ENCODE data around the gene OR56A5.
"Not testable (repeated sequence)": the region's sequence is repeated elsewhere in the genome, so short reads cannot be mapped to it uniquely, and the experiment has no call there.

The OR56A5 gene

DNA sequence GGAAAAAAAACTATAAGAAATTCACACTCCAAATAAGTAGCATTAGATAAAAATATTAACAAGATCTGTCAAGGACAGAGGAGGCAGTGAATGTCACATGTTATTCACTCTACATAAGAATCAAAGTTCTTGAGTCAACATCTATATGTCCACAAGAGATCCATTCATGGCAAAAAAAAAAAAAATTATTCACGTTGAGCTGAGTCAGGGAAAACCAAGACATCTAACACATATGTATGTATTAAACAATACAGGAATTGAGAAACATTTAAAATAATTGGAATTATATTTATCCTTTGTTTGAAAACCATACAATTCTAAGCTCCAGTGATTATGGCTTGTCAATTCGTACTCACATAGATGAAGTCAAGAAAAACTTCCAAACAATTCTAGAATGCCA is 1.3 kb downstream of the OR56A5 start:
- no peak for TF ChIP-seq ZNF274 (IDR thresholded peaks at IDR 0.05; ENCODE audit: low read depth, low read length)
- no peak overlapping the region for H3K4me3 ChIP-seq (ENCODE audit: low read length)

DNA sequence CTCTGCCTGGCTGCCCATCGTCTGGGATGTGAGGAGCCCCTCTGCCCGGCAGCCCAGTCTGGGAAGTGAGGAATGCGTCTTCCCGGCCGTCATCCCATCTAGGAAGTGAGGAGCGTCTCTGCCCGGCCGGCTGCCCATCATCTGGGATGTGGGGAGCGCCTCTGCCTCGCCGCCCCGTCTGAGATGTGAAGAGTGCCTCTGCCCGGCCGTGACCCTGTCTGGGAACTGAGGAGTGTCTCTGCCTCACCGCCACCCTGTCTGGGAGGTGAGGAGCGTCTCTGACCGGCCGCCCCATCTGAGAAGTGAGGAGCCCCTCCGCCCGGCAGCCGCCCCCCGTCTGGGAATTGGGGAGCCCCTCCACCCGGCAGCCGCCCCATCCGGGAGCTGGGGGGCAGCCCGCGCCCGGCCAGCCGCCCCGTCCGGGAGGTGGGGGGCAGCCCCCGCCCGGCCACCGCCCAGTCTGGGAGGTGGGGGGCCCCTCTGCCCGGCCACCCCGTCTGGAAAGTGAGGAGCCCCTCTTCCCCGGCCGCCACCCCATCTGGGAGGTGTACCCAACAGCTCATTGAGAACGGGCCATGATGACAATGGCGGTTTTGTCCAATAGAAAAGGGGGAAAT is 7.5 kb downstream of the OR56A5 start:
- not testable (repeated sequence) for H3K4me3 ChIP-seq (ENCODE audit: low read length)

DNA sequence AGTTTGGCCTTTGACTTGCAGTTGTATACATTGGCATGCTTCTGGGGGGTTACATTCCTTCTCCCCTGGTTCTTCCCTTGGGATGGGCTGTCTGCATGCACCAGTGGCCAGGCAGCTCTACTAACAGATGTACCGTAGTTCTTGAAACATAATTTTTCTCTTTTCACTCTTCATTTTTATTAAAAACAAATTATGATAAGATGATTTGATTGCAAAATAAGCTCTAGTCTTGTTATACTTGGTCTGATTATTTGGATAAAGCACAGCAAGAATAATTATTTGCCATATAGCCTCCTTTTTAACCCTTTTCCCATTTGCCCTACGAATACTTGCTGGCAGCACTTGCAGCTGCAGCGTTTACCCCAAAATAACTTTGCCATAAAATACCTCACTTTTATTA is 12.7 kb downstream of the OR56A5 start:
- no peak overlapping the region for H3K4me3 ChIP-seq (ENCODE audit: low read length)
- no peak for TF ChIP-seq ZNF274 (IDR thresholded peaks at IDR 0.05; ENCODE audit: low read depth, low read length)

DNA sequence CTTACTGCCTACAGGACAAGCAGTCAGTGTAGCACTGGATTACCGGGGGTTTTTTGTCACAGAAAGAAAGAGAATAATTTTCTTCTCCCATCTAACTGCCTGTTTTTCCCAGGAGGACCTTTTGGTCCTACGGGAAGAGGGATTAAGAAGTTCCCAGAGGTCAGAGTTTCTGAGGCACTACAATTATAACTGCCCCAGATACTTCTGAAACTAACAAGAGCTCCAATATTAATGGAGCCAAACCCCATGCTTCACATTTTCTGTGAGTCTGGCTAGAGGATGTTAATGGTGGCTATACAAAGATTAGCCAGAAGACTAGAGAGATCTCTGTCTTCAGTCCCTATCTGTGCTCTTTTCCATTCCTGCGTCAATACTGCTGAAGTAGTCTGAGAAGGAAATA is 26.3 kb downstream of the OR56A5 start, which contains the start of gene OR56A3:
OR56A3 (plus strand) TSS at position 301 of the 400 bp plus-strand sequence. CDS start 5,096 bp downstream, outside the sequence.
- TF ChIP-seq ZNF274 (IDR thresholded peaks at IDR 0.05; ENCODE audit: low read depth, low read length), result no peak
- no peak within 1 kb of the TSS for H3K4me3 ChIP-seq (ENCODE audit: low read length)

DNA sequence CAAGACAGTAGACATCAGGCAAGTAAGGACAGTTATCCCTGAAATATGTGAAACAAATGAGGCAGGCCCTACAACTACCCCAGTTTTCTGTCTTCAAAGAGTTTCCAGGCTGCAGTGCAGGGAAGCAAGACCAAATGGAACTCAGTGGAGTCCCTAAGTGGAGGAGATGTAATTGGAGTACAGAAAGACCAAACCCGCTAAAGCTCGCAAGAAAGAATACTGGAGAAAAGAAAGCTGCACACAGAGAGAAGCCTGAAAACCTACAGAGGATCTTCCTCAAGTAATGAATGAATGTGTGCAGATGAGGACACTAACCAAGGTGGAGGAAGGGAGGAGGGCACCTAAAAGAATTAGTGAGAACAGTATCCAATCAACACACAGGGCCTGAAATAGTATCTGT is 27.5 kb downstream of the OR56A5 start:
- no peak overlapping the region for H3K4me3 ChIP-seq (ENCODE audit: low read length)
- no peak for TF ChIP-seq ZNF274 (IDR thresholded peaks at IDR 0.05; ENCODE audit: low read depth, low read length)

DNA sequence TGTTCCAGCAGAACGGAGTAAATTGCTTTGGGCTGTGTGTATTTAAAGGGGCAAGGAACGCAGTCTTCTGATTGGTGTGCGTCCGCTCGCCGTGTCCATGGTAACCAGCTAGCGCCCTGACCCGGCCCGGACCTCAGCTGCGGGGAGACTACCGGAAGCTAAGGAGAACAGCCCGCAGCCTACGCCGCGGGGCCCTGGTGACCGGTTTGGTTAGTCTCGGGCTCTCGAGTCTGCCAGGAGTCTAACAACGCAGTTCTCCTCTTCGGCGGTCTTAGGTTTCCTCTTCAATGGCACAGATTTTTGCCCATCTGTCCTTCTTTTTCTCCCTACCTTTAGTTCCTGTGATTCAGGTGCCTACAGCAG is 29.7 kb downstream of the OR56A5 start:
- no peak for TF ChIP-seq ZNF274 (IDR thresholded peaks at IDR 0.05; ENCODE audit: low read depth, low read length)
- H3K4me3 ChIP-seq (ENCODE audit: low read length), result no peak overlapping the region

DNA sequence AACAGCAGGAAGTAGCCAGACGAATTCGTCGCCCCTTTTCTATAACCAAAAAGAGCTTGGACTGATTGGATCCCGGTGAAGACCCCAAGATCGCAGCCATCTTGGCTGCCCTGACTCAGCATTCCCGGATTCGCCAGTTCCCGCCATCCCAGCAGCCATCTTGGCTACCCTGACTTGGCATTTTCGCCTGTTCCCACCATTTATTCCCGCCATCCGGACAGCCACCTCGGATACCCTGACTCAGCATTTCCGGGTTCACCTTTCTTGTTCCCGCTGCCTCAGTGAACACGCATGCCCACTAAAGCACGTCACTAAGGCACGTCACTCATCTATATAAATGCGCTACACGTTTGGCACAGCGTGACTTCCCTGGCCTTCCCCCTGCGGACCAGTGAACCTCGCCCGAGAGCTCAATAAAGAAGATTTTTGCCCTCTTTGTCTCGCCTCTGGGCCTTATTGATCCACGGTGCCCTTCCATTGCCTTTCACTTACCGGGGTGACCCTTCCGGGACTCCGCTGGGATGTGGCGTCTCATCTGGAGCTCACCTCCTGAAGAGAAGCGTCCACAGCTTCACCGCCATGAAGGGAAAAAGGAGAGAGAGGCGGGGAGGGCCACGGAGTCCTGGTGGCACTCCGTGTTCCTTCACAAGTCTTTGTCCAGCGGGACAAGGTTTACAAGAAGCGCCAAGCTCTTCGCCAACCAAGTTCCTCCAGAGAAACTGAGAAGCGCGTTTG is 30.3 kb downstream of the OR56A5 start:
- no peak for TF ChIP-seq ZNF274 (IDR thresholded peaks at IDR 0.05; ENCODE audit: low read depth, low read length)

DNA sequence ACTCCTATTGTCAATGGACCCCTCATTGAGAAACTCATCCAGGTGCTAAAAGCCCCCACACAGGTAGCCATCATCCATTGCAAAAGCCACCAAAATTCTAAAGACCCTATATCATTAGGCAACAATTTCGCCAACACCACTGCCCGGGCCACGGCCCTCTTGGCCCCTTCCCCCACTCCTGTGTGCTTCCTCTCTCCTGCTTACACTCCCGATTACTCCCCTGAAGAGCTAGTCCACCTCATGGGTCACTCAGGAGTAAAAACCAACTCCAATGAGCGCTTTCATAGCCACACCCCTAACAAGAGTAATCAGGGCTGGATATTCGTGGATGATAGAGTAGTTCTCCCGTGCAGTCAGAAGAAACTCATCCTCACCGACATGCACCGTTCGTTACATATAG is 35.2 kb downstream of the OR56A5 start:
- TF ChIP-seq ZNF274 (IDR thresholded peaks at IDR 0.05; ENCODE audit: low read depth, low read length), result no peak
- no peak overlapping the region for H3K4me3 ChIP-seq (ENCODE audit: low read length)

More for the DNA sequence above, 30.3 kb downstream of the OR56A5 start:
- no peak overlapping the region for H3K4me3 ChIP-seq (ENCODE audit: low read length)

DNA sequence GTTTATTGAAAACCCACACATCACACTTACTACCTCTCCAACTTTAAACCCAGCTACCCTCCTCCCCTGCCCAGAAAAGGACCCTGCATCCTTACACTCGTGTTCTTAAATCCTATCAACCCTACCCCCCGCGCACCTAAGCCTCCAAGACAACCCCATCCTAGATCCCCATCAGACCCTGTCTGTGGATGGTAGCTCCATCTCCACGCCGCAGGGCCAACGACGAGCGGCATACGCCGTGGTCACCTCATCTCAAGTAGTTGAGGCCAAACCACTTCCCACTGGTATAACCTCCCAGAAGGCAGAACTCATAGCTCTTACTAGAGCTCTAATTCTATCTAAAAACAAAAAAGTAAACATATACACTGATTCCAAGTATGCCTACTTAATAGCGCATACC is 35.6 kb downstream of the OR56A5 start:
- no peak overlapping the region for H3K4me3 ChIP-seq (ENCODE audit: low read length)
- TF ChIP-seq ZNF274 (IDR thresholded peaks at IDR 0.05; ENCODE audit: low read depth, low read length), result no peak

DNA sequence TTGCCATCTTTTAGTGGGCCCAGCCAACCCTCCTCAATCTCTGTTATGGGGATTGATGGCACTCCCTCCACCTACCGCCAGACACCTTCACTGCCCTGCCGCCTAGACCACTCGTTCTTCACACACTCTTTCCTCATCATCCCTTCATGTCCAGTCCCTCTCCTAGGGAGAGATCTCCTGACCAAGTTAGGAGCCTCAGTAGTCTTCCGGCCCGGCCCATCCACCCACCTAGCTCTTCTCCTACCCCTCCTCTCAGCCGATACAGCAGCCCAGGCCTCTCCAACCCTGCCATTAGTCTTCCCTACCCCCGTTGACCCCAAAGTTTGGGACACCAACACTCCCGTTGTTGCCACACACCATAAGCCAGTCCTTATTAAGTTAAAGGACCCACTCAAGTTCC is 37.2 kb downstream of the OR56A5 start:
- no peak for TF ChIP-seq ZNF274 (IDR thresholded peaks at IDR 0.05; ENCODE audit: low read depth, low read length)
- H3K4me3 ChIP-seq (ENCODE audit: low read length), result no peak overlapping the region

DNA sequence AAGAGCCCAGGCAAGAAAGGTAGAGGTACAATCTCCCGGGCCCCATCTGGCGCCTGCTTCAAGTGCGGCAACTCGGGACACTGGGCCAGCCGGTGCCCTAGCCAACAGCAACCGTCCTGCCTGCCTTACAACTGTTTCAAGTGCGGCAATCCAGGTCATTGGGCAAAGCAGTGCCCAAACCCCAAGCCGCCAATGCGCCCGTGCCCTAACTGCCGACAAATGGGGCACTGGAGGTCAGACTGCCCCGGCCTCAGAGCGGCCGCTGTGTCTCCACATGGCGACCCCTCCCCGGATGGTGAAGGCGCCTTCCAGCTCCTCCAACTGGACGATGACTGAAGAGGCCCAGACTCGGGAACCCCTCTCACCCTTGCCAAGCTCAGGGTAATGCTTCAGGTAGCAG is 37.7 kb downstream of the OR56A5 start:
- H3K4me3 ChIP-seq (ENCODE audit: low read length), result no peak overlapping the region
- TF ChIP-seq ZNF274 (IDR thresholded peaks at IDR 0.05; ENCODE audit: low read depth, low read length), result no peak

DNA sequence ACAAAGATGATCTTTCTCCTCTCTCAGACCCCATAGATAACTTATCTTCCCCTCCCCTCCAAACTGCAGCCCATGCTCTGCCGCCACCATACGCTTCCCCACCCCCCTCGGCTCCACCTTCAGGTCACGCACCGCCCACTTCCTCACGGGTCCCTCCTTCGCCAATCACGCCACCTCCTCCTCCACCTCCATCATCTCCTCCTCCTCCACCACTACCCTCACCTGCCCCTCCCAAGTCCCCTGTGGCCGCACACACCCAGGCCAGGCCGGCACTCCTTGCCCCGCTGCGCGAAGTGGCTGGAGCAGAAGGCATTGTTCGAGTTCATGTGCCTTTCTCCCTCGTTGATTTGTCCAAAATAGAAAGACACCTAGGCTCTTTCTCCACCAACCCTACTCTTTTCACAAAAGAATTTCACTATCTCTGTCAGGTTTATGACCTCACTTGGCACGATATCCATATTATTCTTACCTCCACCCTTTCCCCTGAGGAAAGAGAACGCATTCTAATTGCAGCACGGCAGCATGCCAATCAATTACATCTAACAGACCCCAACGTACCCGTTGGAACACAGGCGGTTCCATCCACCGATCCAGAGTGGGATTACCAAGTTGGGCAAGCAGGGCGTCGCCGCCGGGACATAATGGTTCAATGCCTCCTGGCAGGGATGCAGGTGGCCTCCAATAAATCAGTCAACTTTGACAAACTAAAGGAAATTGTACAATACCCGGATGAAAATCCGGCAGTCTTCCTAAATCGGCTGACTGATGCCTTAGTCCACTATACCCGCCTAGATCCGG is 38.5 kb downstream of the OR56A5 start:
- TF ChIP-seq ZNF274 (IDR thresholded peaks at IDR 0.05; ENCODE audit: low read depth, low read length), result no peak
- H3K4me3 ChIP-seq (ENCODE audit: low read length), result no peak overlapping the region

DNA sequence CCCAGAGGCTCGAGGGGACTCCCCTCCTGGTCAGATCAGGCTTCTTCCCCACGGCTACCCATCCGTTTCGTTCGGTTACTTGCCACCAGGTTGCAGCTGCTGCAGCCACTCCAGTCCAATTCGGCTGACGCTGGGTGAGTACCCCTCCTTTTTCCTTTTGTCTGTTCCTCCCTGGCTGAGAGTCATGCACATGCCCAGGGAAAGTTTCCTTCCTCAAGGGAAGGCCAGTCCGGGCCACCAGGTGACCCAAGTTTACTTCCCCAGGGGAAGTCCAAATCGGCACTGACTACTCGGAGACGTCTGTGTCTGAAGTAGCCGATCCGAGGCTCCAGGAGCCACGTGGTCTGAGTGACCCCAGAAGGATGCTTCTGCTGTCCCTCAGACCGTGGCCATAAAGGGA is 39.5 kb downstream of the OR56A5 start:
- TF ChIP-seq ZNF274 (IDR thresholded peaks at IDR 0.05; ENCODE audit: low read depth, low read length), result no peak
- H3K4me3 ChIP-seq (ENCODE audit: low read length), result no peak overlapping the region

DNA sequence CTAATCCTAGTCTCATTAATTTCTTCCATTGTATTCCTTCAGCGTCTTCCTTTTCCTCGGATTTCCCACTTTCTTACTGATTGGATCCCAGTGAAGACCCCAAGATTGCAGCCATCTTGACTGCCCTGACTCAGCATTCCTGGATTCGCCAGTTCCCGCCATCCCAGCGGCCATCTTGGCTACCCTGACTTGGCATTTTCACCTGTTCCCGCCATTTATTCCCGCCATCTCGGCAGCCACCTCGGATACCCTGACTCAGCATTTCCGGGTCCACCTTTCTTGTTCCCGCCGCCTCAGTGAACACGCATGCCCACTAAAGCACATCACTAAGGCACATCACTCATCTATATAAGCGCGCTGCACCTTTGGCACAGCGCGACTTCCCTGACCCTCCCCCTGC is 40.0 kb downstream of the OR56A5 start:
- TF ChIP-seq ZNF274 (IDR thresholded peaks at IDR 0.05; ENCODE audit: low read depth, low read length), result no peak

DNA sequence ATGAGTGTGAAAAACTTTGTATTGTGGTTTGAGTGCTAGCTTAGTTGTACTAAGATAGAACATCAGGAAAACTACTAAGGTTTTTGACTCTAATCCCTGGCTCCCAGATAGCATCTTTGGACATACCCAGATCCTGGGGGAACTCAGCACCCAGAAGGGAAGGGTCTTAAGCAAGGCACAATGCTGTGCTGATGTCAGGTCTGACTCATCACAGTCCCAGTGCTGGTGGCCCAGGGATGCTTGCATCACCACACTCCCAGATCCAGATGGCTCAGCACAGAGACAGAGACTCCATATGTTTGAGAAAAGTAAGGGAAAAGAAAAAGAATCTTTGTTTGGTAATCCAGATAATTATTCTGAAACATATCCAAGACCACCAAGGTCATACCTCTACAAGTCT is 44.5 kb downstream of the OR56A5 start:
- no peak for TF ChIP-seq ZNF274 (IDR thresholded peaks at IDR 0.05; ENCODE audit: low read depth, low read length)
- H3K4me3 ChIP-seq (ENCODE audit: low read length), result no peak overlapping the region

More for the DNA sequence above, 40.0 kb downstream of the OR56A5 start:
- no peak overlapping the region for H3K4me3 ChIP-seq (ENCODE audit: low read length)
